Measurements from ENCODE around the gene CASKIN1.

DNA sequence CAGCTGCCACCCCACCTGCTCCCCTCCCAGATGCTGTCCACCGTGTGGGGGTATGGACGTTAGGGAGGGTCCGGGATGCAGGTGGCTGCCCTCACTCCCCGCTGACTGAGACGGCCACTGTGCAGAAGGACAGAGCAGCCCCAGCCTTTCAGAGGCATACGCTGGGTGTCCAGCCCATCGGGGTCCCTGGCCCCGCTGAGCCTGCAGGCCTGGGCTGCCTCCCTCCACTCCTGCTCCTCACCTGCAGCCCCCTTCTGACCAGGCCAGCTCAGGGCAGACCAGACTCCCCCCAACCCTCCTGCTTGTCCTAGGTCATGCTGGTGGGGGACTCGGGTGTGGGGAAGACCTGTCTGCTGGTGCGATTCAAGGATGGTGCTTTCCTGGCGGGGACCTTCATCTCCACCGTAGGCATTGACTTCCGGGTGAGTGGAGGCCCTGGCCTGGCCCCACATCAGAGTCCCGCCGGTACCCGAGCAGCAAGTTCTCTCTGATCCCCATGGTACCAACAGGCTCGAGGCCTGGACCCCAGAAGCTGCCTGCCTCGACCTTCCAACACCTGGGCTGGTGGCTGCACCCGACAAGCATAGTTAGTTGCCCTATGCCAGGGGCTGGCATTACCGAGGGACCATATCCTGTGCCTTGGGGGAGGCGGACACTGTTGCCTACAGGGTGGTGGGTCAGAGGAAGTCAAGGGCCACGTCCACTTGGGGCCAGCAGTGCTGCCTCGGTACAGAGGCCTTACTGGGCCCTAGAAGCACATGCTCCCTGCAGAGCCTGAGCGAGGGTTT lies 46.6 kb downstream of the CASKIN1 start:
- TF ChIP-seq, protein P1, sequence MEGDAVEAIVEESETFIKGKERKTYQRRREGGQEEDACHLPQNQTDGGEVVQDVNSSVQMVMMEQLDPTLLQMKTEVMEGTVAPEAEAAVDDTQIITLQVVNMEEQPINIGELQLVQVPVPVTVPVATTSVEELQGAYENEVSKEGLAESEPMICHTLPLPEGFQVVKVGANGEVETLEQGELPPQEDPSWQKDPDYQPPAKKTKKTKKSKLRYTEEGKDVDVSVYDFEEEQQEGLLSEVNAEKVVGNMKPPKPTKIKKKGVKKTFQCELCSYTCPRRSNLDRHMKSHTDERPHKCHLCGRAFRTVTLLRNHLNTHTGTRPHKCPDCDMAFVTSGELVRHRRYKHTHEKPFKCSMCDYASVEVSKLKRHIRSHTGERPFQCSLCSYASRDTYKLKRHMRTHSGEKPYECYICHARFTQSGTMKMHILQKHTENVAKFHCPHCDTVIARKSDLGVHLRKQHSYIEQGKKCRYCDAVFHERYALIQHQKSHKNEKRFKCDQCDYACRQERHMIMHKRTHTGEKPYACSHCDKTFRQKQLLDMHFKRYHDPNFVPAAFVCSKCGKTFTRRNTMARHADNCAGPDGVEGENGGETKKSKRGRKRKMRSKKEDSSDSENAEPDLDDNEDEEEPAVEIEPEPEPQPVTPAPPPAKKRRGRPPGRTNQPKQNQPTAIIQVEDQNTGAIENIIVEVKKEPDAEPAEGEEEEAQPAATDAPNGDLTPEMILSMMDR (IDR thresholded peaks at IDR 0.05; ENCODE audit: low read length): no peak
- TF ChIP-seq EZH2 (IDR thresholded peaks at IDR 0.05; ENCODE audit: borderline replicate concordance, low read length): no peak
